Renal cortex interstitium (tissue), 11 donors: ENCODE results near the gene HPS4. TPM values are rescaled to one million over a fixed set of nuclear protein-coding genes. Genes with fewer than 3 reads are reported as not detected.
"Not testable (repeated sequence)": the region's sequence is repeated elsewhere in the genome, so short reads cannot be mapped to it uniquely, and the experiment has no call there.

Source experiments
- DNase-seq, 11 donors: peaks; one replicate each; pipeline ENCODE4 v3.0.0-alpha.2; 2013; ENCODE audit warnings: low read depth in 9 of 11, low spot score in 4 of 11; ENCODE audit errors: extremely low read depth in 1 of 11
- polyA plus RNA-seq, 3 donors: library from polyadenylated mRNA; unstranded; fragments of 120-200 nt; gene quantifications; one replicate each; pipeline ENCODE4 v1.2.1, GENCODE V29; 2013; ENCODE audit not compliant: insufficient read length in 3 of 3

Gene HPS4
- polyA plus RNA-seq, 3 donors = 31.3 to 43.0 (median 39.2) TPM

DNA sequence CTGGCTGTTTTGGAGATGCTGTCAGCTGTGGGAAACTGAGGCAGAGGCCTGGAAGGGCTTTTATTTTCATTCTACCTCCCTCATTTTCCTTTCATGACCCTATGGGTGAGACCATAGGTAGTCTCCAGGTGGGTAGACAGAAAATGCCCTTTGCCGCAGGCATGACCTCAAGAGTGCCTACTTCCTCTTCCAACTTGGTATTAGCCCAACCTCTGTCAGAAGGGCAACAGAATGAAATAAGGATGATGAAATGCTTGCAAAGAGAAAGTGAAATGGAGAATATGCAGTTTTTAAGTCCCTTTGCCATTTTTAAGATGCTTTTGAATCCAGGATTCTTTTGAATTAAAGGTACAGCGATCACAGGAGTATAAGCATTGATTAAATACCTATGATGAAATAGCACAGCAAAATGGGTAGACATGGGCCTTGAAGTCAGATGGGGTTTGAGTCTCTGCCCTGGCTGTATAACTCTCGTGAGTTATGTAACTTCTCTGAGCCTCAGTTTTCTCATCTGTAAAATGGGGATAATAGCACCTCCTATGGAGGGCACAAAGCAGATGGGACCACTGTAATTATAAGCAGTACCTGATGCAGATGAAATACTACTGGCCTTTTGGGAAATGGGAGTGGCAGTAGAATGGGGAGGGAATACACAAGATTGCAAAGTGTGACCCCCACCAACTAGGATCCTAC, 50.8 kb downstream of the HPS4 start:
- DNase-seq = no peak

DNA sequence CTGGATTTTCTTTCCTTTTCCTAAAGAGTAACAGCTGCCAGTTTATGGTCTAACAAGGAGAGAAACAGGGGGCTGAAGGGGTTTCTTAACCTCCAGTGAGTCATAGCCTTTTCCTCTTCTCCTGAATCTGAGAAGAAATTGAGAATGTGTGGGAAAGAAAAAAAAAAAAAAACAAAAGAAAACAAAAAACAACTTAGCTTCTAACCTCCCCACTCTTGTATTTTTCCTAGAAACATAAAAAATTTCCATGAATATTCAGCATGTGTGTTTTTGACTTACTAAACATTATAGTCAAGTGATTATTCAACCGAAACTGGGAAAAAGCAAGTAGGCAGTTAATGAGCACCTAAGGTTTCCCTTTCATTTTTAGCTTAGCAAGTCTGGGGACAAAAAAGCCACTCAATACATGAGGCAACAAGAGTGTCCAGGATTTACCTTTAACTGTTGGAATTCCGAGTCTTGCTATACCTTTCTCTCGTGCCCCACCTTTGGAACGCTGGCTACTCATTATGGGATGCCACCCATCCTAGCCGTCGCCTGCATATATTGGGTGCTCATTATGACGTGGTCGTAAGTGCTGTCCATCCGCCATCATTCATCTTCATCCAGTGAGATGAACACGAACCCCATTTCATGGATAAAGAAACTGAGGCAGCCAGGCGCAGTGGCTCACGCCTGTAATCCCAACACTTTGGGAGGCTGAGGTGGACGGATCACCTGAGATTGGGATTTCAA, 52.2 kb downstream of the HPS4 start:
- DNase-seq = no peak

DNA sequence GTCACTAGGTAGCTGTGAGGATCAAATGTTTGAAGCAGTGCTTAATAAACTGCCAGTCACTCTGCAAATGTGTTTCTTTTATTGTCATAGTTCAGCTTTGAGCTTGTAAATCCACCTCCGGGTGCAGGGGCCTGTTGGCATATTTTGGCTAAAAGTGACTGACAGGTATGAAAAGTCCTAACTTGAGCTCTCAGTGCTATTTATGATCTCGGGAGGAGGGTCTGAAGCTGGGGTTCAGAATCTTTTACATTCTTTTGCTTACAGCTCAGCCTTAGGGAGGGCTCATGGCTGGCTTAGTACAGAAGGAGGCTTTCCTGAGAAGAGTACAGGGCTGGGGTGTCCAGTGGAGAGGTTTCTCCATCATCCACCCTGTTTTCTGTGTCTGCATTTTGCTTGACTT, 53.0 kb downstream of the HPS4 start:
- DNase-seq = no peak

DNA sequence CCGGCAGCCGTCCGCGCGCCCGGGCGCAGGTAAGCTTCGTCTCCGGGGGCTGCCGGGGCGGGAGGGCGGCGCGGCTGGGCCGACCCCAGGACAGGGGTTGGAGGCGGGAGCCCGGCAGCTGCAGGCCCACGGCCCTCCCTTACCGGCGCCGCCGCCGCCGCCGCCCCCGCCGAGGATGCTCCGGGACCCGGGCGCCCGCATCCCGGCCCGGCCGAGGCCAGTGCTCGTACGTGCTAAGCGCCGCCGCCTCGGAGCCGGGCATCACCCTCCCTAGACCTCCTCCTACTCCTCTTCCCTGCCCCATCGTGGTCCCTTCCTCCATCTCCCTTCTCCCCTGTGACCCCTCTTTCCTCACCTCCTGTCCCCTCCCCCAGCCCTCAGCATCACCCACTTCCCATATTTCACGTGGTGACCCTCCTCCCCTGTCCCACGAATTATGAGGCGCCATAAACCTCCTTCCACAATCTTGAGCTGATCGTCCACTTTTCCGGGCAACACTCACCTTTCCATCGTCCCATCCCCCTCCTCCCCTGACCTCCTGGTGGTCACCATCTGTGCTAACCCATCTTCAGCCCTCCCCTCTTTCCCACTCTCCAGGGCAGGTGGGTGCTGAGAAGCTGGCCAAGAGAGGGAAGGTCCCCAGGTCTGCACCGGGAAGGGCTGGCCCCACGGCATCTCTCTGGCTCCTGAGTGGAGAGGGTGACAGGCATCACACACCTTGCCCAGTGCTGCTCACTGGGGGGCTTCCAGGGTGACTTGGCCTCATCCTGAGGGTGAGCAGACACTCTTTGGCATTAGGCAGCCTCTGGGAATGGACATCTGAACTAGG, 53.9 kb downstream of the HPS4 start:
- DNase-seq = no peak

DNA sequence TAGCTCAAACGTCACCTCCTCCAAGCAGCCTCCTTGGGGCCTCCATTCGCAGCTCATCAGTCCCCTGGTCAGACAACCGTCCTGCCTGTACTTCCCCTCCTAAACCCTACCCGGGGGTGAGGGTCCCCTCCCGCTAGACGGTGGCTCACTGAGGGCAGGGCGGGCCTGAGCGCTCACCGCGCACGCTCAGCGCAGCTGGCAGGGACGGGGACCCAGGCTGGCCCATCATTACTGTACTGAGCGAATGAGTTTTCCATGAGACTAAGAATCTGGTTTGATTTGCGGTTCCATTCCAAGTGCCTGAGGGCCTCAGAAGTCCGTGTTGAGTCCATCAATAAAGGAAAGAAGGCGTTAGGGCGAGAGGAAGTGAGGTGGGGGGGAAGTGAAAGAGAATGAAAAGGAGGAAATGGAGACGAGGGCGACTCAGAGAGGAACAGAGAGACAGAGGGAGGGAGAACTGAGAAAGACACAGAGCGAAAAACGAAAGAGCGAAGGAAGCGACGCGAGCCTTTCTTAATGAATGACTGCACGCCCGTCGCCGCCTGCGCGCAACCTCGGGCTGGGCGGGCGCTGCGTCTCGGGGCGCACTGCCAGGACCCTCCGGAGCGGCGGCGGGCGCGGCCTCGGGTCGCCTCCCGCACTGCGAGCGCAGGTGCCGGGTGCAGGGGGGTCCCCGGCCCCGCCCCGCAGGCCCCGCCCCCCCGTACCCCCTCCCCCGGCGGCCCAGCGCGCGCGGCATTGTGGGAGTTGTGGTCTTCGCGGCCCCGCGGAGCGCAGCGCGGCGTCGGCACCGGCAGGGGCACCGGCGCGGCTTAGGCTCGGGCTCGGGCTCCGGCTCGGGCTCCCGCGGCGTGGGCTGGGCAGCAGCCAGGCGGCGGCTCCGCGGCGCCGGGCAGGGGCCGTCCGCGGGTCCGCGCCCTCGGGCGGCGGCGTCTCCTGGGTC, 54.8 kb downstream of the HPS4 start, which contains the start of gene ASPHD2:
TSS of gene ASPHD2 (plus strand) at position 746 of the 943 bp plus-strand sequence. CDS start 4,356 bp downstream, outside the sequence.
- DNase-seq = peak in 10 of 11 donors; percentile 26 to 46 (median 36)

DNA sequence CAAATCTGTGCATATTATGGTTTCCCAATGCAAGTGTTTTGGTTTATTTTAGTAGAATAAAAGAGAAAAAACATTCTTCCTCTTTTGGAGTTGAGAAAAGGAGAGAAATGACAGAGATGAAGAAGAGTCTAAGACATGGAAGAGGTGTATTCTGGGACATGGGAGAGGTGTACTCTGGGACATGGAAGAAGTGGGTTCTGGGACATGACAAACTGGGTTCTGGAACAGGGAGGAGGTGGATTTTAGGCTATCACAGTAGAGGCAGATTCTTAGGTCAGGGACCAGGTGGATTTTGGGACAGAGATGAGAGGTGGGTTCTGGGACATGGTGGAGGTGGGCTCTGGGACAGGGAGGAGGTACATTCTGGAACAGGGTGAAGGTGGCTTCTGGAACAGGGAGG, 56.7 kb downstream of the HPS4 start:
- no peak for DNase-seq

DNA sequence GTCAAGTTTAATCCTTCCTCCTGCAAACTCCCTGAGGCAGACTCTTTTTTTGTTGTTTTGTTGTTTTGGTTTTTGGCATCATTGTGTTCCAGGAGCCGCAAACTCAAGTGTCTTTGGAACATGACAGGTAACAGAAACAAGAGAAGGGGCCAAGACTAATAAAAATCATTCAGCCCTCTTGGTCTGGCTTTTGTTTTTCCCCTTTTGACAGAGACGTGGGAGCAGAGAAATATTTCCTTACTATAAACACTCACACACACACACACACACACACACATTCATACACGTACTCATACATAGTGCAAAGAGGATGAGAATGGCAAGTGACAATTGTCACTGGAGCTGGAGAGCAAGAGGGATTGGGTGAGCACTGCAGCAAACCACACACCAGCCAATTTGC, 65.0 kb downstream of the HPS4 start:
- DNase-seq = no peak

DNA sequence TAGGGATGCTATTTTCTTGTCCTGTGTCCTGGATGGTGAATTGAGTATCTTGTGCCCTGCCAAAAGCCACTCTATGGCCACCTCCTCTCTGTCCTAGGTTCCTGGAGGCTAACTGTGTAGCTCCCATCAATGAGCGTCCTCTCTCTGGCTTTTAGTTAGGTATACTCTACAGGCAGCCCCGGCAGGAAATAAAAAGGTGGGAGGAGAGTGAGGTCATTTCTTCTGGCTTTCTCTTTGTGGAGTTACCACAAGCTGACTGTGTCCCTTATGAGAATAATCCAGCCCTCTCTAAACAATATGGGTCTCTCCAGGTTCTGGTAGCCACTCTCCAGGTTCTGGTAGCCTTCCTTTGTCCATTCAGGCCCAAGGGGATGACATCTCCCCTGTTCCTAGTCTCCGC, 66.2 kb downstream of the HPS4 start:
- DNase-seq = no peak

DNA sequence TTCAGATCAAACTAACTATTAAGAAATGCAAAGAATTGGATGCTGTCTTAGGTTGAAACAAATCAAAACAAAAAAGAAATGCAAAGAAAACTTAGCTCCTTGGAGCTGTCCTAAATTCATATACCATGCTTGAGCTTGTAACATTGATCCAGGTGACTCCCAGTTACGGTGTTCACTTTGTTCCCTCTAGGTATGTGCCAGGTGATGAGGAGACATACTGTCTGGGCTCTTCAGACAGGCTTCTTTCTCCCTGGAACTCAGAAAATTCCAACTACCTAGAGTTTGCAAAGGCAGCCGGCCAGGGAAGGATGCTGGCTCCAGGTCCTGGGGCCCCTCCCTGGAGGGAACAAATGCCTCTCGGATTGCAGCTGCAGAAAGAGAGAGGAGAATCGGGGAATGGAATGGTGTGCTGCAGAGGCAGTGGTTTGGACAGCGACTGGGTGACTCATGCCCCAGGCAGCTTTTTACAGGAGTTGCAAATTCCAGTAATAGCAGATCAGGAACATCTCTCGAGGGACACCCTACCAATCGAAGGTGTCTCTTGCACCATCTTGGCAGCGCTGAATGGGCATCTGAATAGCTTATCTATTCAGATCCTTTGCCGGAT, 66.8 kb downstream of the HPS4 start:
- DNase-seq = no peak

DNA sequence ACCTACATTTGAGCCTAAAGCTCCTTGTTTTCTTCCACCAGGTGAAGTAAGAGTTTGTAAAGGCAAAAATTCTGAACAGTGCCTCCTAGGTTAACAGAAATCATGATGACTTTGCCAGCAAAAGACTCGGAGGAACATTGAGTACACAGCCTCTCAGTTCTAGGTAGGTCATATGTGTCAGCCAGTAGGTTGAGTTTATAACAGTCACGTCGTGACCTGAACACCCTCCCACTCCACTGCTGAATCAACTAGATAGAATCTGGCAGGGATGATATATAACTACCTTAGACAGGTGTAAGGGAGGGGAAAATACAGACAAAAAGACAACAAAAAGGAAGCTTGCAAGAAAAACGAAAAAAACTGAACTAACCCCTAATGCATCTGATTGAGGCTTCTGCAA, 67.3 kb downstream of the HPS4 start:
- no peak for DNase-seq

DNA sequence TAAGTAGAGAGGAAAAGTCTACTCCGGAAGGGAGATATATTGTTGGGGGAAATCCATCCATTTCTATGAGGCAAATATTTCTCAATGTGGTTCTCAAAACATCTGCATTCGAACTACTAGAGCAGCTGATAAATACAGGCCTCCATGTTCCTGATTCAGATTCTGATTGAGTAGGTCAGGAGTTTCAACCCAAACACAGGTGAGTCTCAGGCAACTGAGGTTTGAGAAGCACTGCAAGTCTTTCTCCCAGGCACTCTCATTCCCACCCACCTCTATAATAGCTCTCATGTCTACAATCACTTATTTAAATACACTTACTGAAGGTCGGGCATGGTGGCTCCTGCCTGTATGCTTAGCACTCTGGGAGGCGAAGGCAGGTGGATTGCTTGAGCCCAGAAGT, 69.2 kb downstream of the HPS4 start:
- DNase-seq = no peak

DNA sequence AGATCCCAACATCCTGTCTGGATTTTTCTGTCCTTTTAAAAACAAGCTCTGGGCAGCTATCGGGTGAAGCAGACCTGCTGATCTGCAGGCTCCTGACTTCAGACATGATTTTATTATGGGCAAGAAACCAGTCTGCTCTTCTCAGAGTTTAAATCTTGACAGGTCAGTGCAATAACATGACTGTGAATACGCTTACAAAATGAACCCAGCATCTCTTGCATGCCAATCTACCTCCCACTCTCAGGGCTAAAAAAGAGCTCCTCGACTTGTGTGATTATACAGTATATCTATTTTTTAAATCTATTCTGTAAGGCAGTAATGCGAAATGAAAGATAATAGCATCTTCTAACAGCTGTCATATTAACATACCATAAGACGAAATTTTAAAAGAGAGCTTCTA, 73.2 kb downstream of the HPS4 start:
- DNase-seq = no peak

DNA sequence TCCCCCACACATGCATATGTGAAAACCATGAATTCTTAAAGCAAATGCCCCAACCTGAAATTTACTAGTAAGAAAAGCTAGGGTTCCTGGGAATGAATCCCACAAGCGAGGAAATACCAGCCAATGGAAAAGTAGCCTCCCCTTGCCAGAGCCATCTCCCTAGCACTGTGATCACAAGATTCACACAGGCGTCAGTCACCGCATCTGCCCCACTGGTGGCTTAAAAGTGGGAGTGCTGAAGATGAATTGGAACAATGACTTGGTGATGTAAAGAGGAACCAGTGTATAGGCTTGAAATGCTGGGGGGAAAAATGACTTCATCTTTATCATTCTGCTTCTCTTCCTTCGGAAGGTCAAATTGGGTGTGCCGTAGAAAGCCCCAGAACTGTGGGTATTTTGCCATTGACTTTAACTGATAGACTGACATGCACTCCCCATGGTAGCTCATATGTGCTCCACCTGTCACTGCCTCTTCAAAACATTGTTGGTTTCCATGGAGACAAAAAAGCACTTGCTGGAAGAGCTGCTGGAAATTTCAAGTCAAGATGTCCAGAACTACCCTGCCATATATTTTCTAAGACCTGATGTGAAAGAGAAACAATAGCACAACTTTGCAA, 73.8 kb downstream of the HPS4 start:
- DNase-seq = no peak

DNA sequence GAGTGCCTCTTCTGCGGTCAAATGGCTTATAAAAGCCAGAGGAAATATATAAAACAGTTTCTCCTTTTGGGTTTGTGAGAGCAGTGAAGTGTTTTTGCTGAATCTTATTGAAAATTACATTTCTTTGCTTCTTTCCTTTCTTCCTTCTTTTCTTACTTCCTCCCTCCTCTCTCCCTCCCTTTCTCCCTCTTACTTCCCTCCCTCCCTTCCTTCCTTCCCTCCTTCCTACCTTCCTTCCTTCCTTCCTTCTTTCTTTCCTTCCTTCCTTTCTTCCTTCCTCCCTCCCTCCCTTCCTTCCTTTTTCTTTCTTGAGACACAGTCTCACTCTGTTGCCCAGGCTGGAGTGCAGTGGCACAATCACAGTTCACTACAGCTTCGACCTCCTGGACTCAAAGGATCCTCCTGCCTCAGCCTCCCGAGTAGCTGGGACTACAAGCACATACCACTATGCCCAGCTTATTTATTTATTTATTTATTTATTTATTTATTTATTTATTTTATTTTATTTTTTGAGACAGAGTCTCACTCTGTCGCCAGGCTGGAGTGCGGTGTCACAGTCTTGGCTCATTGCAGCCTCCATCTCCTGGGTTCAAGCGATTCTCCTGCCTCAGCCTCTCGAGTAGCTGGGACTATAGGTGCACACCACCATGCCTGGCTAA, 74.9 kb downstream of the HPS4 start:
- DNase-seq = not testable (repeated sequence)

DNA sequence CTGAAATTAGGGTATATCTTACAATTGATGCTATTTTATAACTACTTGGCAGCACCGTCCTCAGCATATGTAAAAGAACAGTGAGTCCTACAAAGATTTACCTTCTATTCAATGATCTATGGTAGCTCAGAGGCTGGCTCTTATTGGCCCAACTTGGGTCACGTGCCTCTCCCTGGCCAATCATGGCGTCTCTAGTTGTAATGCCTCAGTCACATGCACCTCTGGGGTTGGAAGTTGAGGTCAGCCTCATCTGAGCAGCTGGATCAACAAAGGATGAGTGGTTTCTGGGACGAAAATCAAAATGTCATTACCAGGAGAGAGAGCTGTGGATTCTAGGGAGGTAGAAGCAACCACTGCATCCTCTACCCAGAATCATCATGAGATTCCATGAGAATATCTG, 77.5 kb downstream of the HPS4 start:
- DNase-seq = no peak

DNA sequence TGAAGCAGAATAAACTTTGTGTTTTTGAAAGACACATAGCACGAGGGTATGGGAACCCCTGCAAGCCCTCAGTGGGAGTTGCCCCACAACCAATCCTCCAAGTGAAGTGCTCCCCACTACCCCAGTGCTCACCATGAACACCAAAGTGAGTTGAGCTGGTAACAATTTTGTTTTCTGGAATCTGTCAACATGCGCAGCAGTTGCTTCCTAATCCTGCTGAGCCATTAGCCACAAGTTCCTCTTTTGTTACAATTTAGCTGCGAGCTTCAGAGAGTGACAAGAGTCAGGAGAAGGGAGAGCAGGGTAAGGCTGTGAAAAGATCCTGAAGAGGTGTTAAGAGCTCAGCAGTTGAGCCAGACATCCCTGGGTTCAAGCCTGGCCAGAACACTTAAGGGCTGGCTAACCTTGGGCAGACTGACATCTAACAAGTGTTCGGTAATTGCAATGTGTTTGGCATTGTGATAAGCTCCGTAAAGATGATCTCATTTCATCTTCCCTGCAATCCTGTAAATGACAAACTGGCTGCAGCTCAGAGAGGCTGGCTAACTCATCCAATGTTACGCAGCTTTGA, 78.6 kb downstream of the HPS4 start:
- no peak for DNase-seq

DNA sequence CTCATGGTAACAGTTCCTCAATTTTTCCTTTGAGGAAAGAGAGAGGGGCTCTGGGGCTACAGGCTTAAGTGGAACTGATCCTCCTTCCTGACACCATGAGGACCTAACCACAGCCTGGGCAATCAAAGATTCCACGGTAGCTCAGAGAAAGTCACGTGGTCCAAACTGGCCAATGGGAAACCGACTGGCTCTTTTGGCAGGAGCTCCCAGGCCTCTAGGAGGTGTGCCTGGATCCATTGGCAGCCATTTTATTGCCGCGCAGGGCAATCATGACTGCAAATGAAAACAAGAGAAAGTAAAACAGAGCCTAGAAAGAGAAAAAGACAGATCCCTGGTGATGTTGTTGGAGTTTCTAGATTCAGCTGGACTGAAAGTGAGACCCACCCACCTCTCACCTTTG, 81.9 kb downstream of the HPS4 start:
- no peak for DNase-seq
